HG03575 (cell line): ENCODE results near the gene VWA7.
"Not testable (repeated sequence)": the region's sequence is repeated elsewhere in the genome, so short reads cannot be mapped to it uniquely, and the experiment has no call there.

ENCODE experiments used
- ATAC-seq: cut with Tn5 transposase; IDR thresholded peaks from one replicate; pipeline ENCODE4 v1.9.1; 2021; ENCODE audit not compliant: unreplicated experiment, insufficient number of reproducible peaks, low FRiP score; ENCODE audit errors: extremely low read depth

Gene VWA7, protein sequence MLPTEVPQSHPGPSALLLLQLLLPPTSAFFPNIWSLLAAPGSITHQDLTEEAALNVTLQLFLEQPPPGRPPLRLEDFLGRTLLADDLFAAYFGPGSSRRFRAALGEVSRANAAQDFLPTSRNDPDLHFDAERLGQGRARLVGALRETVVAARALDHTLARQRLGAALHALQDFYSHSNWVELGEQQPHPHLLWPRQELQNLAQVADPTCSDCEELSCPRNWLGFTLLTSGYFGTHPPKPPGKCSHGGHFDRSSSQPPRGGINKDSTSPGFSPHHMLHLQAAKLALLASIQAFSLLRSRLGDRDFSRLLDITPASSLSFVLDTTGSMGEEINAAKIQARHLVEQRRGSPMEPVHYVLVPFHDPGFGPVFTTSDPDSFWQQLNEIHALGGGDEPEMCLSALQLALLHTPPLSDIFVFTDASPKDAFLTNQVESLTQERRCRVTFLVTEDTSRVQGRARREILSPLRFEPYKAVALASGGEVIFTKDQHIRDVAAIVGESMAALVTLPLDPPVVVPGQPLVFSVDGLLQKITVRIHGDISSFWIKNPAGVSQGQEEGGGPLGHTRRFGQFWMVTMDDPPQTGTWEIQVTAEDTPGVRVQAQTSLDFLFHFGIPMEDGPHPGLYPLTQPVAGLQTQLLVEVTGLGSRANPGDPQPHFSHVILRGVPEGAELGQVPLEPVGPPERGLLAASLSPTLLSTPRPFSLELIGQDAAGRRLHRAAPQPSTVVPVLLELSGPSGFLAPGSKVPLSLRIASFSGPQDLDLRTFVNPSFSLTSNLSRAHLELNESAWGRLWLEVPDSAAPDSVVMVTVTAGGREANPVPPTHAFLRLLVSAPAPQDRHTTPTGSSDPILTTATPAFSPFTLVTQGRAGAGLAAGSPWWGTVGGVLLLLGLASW

DNA sequence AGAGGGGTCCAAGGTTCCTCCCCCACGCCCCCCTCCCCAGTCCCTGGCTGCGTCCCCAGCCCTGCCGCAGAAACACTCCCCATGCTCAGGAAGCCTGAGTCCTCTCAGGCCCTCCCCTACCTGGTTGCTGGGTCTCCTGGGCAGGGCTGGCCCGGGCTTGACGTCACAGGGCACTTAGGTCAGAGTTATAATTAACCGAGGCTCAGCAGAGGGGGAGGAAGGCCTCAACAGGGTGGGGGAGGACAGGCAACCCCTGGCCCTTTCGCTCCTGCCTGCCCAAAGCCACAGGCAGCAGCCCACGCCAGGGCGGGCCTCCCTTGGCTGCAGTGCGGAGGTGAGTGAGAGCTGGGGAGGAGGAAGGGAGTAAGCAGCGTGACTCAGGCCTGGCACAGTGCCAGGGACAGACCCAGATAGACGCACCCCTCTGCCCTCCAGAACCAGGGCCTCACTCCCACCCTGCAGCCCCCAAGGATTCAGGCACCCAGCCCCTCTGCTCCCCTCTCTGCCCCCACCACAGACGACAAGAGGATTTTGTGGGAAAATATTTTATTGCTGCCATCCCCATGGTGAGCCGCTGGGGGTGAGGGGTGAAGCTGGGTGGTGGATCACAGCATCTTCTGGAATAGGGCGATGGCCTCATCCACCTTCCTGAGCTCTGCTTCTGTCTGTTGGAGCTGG, at the start of gene VWA7:
Gene VWA7 (minus strand): TSS at position 340 of the 678 bp plus-strand sequence. CDS start 549 bp downstream, outside the sequence.
- ATAC-seq = no peak

DNA sequence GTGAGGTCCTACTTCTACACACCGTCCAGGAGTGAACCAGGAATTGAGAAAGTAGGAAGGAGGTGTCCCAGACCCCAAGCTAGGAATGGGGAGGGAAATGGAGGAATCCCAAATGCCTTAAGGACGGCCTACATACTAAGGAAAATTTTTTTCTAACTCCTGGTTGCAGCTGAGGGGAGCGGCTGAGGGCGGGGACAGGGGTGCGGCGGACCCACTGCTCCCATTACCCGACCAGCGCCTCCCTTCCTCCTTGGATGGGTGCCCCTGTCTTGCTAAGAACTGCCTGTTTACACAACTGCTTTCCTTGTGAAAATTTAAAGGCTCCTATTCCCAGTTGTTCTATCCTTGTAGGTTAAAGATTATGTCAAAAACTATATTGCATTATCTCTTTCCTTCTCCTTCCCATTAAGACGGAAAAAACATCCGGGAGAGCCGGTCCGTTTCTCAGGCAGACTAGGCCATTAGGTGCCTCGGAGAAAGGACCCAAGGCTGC, 49.7 kb upstream of the VWA7 start:
- ATAC-seq = no peak

DNA sequence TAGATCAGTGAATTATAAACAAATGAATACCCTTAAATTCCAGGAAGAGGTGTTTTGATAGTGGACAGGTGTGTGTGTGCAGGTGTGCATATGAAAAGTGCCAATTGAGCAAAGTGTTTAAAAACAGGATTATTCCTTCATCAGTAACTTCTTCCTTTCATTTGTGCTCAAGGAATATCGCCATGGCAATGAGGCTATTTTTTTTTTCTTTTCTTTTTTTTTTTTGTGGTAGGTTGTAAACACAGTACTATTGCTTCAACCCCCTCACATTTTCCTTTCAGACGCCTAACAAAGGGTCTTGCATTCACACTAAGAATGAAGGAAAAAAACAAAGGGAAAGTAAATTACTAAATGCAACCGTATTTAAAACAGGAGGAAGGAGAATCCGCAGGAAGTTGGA, 48.4 kb upstream of the VWA7 start:
- no peak for ATAC-seq

DNA sequence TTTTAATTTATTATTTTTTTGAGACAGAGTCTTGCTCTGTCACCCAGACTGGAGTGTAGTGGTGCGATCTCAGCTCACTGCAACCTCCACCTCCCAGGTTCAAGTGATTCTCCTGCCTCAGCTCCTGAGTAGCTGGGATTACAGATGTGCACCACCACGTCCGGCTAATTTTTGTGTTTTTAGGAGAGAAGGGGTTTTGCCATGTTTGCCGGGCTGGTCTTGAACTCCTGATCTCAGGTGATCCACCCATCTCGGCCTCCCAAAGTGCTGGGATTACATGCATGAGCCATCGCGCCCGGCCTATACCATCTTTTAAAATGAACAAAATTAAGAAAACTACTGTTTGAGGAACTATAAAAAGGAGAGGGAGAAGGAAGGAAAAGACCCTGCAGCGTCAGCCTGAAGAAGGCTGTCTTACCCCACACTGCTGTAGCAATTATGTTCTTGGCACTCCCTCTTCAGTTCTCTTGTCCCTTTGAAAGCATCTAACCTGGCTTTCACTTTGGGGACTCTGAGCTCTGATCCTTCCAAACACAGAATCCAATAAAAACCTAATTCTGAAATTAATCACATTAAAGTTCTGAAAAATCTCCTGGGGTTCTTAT, 46.6 kb upstream of the VWA7 start:
- ATAC-seq = not testable (repeated sequence)

DNA sequence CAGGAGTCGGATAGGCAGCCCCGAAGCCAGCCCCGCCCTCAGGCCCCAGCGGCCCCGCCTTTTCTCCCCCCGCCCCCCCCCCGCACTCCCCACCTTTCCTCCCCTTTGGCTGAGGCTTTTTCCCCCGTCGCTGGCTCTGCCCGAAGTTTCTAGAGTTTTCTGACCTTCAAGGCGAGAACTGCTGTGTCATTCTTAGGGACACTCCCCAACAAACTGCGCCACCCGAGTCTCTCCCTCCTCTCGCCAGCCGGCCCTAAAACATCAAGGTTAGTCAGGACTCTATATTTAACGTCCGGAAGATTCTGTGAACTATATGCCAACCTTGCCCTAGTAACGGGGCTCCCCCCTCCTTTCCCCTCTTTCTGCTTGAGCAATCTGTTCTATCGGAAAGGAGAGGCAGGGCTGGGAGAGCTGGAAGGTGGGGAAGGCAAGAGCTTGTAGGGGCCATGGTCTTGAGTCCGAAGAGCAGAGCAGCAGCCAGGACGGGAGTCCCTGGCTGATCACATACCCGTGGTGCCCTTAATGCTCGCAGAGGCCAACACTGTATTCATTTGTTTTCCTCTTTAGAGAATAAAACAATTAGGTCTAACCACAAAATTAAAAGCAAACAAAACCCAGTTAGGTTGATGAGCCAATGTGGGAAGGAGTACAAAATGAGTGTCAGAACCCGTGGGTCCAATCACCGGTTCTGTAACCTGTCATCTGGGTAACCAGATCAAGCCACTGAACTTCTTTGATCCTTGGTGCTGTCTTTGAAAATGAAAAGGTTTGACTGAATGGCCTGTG, 45.1 kb upstream of the VWA7 start:
- ATAC-seq = no peak

DNA sequence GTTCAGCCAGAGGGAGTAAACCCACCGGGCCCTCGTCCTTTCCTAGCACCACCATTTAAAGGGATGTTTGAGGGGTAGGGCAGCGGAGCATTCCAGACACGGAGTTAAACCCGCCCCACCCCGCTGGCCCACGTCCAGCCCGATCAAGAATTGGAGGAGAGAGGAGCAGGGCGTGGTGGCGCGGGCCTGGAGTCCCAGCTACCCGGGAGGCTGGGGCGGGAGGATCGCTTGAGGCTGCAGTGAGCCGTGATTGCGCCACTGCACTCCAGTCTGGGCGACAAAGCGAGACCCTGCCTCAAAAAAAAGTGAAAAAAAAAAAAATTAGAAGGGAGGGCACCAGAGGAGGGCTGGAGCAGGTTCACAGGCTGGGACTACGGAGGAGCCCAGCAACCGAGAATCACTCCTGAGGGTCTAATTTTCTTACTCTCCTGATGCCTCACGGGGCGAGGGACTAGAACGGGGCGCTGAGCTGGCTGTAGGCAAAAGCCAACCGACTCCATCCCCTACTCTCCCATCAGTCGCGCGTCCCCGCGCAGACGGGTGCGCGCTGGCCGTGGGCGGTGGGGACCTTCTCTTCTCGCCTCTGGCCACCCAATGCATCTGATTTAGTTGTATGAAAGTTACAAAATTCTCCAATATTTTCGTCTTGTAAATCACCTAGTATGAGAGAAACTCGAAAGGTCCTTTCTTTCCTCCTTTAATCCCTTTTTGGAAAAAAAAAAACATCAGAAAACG, 44.3 kb upstream of the VWA7 start:
- no peak for ATAC-seq

DNA sequence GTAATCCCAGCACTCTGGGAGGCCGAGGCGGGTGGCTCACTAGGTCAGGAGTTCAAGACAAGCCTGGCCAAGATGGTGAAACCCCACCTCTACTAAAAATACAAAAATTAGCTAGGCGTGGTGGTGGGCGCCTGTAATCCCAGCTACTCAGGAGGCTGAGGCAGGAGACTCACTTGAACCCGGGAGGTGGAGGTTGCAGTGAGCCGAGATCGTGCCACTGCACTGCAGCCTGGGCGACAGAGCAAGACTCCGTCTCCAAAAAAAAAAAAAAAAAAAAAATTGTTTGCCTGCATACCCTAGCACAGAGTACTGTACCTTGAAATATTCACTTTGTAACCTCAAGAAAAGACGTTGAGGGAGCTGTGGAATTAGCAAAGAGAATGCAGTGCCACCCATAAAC, 43.3 kb upstream of the VWA7 start:
- ATAC-seq = not testable (repeated sequence)

DNA sequence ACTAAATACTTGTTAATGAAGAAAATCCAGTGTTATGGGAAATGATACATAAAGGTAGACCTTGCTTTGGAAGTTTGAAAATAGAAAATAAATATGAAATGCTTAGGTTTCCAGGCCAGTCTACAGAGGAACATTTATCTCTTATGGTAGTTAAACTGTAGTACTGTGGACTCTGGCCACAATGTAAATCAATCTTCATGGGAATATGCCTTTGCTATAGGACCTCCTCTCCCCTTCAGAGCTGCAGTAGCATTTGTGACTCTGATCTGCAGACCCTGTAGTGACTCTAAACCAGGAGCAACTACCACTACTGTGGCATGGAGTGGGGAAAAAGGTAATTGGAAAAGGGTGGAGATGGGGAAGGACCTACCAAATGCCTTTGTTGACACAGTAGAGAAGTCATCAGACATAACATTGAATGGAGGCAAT, 42.8 kb upstream of the VWA7 start:
- no peak for ATAC-seq

DNA sequence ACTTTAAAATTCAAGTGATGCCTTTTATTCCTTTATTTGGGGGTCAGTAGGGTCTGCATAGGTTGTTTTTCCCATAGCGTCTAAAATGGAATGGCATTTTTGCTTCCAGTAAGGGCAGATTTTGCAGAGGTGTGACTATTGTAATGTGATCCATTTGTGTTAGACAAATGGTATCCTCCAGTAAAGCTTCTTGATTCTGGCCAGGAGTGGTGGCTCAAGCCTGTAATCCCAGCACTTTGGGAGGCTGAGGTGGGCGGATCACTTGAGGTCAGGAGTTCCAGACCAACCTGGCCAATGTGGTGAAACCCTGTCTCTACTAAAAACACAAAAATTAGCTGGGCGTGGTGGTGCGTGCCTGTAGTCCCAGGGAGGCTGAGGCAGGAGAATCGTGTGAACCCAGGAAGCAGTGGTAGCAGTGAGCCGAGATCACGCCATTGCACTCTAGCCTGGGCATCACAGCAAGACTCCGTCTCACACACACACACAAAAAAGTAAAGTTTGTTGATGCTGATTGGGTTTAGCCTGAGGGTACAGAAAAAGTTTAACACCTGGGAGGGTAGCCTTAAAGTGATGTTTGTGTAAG, 40.9 kb upstream of the VWA7 start:
- ATAC-seq = not testable (repeated sequence)

DNA sequence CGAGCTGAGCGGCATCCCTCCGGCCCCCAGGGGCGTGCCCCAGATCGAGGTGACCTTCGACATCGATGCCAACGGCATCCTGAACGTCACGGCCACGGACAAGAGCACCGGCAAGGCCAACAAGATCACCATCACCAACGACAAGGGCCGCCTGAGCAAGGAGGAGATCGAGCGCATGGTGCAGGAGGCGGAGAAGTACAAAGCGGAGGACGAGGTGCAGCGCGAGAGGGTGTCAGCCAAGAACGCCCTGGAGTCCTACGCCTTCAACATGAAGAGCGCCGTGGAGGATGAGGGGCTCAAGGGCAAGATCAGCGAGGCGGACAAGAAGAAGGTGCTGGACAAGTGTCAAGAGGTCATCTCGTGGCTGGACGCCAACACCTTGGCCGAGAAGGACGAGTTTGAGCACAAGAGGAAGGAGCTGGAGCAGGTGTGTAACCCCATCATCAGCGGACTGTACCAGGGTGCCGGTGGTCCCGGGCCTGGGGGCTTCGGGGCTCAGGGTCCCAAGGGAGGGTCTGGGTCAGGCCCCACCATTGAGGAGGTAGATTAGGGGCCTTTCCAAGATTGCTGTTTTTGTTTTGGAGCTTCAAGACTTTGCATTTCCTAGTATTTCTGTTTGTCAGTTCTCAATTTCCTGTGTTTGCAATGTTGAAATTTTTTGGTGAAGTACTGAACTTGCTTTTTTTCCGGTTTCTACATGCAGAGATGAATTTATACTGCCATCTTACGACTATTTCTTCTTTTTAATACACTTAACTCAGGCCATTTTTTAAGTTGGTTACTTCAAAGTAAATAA, 40.2 kb upstream of the VWA7 start:
- ATAC-seq = not testable (repeated sequence)

DNA sequence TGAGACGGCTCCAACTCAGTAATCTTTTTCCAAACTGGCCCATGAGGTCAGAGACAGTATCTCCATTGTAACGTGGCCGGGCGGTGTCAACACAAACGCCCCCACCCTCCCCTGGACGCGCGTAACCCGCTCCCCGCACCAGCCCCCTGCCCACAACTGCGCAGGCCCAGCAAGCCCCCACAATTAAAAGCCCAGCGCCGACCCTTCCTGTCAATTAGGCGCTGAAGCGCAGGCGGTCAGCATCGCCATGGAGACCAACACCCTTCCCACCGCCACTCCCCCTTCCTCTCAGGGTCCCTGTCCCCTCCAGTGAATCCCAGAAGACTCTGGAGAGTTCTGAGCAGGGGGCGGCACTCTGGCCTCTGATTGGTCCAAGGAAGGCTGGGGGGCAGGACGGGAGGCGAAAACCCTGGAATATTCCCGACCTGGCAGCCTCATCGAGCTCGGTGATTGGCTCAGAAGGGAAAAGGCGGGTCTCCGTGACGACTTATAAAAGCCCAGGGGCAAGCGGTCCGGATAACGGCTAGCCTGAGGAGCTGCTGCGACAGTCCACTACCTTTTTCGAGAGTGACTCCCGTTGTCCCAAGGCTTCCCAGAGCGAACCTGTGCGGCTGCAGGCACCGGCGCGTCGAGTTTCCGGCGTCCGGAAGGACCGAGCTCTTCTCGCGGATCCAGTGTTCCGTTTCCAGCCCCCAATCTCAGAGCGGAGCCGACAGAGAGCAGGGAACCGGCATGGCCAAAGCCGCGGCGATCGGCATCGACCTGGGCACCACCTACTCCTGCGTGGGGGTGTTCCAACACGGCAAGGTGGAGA, 38.1 kb upstream of the VWA7 start, which contains the start of the genes HSPA1A and HSPA1L:
Gene HSPA1A (plus strand): TSS at position 519 of the 814 bp plus-strand sequence. CDS start 214 bp downstream, at position 733.
Gene HSPA1L (minus strand): TSS at position 259 of the 814 bp plus-strand sequence. CDS start 3,311 bp downstream, outside the sequence.
- ATAC-seq = no peak

DNA sequence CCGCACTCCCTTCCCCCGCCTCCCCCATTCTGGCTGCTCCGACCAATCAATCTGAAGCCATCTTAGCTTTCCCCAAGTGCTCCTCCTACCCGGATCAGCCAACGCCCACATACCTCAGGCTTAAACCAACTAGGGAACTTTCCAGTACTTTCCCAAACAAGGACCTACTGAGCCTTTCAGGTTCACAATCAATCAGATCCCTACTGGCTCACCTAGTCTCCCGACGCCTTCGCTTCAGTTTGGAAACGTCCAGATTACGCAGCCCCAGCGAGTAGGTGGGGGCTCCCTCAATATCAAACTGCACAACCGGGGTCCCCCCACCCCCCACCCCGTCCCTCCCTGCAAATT, 37.5 kb upstream of the VWA7 start:
- no peak for ATAC-seq

DNA sequence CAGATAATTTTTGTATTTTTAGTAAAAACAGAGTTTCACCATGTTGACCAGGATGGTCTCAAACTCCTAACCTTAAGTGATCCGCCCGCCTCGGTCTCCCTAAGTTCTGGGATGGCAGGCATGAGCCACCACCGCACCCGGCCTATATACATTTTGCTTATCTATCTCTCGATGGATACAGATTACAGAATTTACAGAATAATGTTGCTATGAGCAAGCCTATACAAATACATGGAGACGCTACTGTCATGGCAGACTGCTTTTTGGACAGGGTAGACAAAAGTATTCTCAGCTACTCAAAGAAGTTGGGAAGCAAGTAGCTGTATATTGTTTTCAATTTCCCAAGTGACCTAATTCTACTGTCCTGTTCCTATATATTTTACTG, 36.3 kb upstream of the VWA7 start:
- ATAC-seq = no peak

DNA sequence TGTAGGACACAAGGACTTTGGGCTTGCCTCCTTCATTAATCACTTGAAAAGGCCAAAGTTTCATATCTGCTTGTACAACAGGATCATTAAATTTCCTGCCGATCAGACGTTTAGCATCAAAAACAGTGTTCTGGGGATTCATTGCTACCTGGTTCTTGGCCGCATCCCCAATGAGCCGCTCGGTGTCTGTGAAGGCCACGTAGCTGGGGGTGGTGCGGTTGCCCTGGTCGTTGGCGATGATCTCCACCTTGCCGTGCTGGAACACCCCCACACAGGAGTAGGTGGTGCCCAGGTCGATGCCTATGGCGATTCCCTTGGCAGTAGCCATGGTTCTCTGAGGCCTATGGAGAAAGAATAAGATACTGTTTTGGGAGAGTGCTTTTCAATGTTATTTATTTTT, 34.5 kb upstream of the VWA7 start:
- no peak for ATAC-seq

DNA sequence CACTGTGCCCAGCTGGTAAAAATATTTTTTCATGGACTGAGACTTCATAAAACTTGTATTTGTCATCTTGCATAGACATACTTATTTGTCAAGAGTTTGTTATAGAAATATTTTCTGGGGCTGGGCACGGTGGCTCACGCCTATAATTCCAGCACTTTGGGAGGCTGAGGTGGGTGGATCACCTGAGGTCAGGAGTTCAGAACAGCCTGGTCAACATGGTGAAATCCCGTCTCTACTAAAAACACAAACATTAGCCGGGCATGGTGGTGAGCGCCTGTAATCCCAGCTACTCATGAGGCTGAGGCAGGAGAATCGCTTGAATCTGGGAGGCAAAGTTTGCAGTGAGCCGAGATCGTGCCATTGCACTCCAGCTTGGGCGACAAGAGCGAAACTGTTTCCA, 31.5 kb upstream of the VWA7 start:
- ATAC-seq = not testable (repeated sequence)
